ENCODE data around the gene FOXA1.
"Not testable (repeated sequence)": the region's sequence is repeated elsewhere in the genome, so short reads cannot be mapped to it uniquely, and the experiment has no call there.

The FOXA1 gene

DNA sequence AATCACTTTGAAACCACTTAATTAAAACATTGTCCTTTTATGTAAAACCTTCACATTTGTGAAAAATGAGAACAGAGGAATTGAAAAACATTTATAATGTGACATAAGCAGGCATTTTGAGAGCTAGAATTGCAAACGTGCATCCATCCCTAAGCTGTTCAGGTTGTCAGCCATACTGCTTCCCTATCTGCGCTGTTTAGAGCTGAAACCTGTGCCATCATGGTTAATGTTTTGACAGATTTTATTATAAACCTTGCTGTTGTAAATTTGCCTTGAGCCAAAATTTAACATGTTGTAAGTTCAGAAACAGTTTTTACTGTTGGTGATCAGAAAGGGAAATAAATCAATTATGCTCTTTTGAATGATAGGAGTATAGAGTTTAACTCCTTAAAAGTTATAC lies 31.9 kb downstream of the FOXA1 start:
- Histone ChIP-seq H3K27me3 (ENCODE audit: control insufficient read depth, insufficient read depth, low read length) (no peaks in the 10 kb centered on the region), H3K4me3 (ENCODE audit: low read length) (no peak overlapping the region), H3K36me3 (ENCODE audit: control insufficient read depth, low read depth, low read length) (no peaks in the 10 kb centered on the region), H3K9me3 (ENCODE audit: control insufficient read depth, low read depth, low read length) (no peaks in the 10 kb centered on the region), H3K27ac (ENCODE audit: low read length) (no peak overlapping the region), H3K4me1 (ENCODE audit: control insufficient read depth, low read depth, low read length) (peaks cover 11% of the 10 kb centered on the region), H3K9ac (ENCODE audit: low read length) (no peak overlapping the region)

DNA sequence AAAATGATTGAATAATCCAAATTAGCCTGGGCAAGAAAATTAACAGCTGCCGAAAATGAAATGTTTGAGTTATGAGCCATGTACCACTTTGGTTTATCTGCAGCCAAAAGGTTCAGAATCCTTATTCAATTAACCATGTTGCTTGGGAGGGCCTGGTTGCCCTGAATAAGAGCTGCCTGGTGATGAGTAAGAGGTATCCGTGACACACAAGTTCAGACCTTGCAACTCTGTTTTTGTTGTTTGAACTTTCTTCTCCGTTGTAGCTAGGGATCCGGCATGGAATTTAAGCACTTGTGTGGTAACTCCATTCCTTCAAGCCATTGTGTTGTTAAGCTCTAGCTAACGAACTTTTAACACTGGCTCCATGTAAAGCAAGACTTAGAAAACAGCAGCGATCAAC lies 35.7 kb downstream of the FOXA1 start:
- H3K9ac ChIP-seq (ENCODE audit: low read length), result no peak overlapping the region
- H3K4me3 ChIP-seq (ENCODE audit: low read length), result no peak overlapping the region
- H3K4me1 ChIP-seq (ENCODE audit: control insufficient read depth, low read depth, low read length), result no peaks in the 10 kb centered on the region
- H3K9me3 ChIP-seq (ENCODE audit: control insufficient read depth, low read depth, low read length), result no peaks in the 10 kb centered on the region
- H3K27ac ChIP-seq (ENCODE audit: low read length), result no peak overlapping the region
- no peaks in the 10 kb centered on the region for H3K27me3 ChIP-seq (ENCODE audit: control insufficient read depth, insufficient read depth, low read length)
- no peaks in the 10 kb centered on the region for H3K36me3 ChIP-seq (ENCODE audit: control insufficient read depth, low read depth, low read length)

DNA sequence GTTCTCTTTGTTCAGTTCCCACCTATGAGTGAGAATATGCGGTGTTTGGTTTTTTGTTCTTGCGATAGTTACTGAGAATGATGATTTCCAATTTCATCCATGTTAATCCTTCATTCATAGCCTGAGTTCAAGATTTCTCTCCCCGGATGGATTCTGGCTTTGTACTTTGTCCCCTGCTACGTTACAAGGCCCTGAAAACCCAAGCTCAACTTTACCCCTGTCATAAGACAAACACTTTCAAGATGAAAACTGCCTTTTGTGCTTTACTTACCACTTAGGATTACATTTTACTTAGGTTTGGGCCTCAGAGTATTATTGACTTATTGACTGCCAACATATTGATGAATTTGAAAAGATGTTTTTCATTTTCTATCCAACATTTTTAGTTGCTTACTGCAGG lies 36.3 kb downstream of the FOXA1 start:
- no peaks in the 10 kb centered on the region for H3K9me3 ChIP-seq (ENCODE audit: control insufficient read depth, low read depth, low read length)
- no peaks in the 10 kb centered on the region for H3K4me1 ChIP-seq (ENCODE audit: control insufficient read depth, low read depth, low read length)
- H3K27ac ChIP-seq (ENCODE audit: low read length), result no peak overlapping the region
- no peak overlapping the region for H3K9ac ChIP-seq (ENCODE audit: low read length)
- H3K27me3 ChIP-seq (ENCODE audit: control insufficient read depth, insufficient read depth, low read length), result no peaks in the 10 kb centered on the region
- no peaks in the 10 kb centered on the region for H3K36me3 ChIP-seq (ENCODE audit: control insufficient read depth, low read depth, low read length)
- no peak overlapping the region for H3K4me3 ChIP-seq (ENCODE audit: low read length)

DNA sequence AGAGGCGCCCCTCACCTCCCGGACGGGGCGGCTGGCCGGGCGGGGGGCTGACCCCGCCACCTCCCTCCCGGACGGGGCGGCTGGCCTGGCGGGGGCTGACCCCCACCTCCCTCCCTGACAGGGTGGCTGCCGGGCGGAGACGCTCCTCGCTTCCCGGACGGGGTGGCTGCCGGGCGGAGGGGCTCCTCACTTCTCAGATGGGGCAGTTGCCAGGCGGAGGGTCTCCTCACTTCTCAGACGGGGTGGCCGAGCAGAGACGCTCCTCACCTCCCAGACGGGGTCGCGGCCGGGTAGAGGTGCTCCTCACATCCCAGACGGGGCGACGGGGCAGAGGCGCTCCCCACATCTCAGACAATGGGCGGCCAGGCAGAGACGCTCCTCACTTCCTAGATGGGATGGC lies 39.5 kb downstream of the FOXA1 start:
- H3K36me3 ChIP-seq (ENCODE audit: control insufficient read depth, low read depth, low read length); H3K27me3 ChIP-seq (ENCODE audit: control insufficient read depth, insufficient read depth, low read length); H3K9ac ChIP-seq (ENCODE audit: low read length); H3K4me1 ChIP-seq (ENCODE audit: control insufficient read depth, low read depth, low read length); H3K9me3 ChIP-seq (ENCODE audit: control insufficient read depth, low read depth, low read length); H3K4me3 ChIP-seq (ENCODE audit: low read length); H3K27ac ChIP-seq (ENCODE audit: low read length): not testable (repeated sequence)

DNA sequence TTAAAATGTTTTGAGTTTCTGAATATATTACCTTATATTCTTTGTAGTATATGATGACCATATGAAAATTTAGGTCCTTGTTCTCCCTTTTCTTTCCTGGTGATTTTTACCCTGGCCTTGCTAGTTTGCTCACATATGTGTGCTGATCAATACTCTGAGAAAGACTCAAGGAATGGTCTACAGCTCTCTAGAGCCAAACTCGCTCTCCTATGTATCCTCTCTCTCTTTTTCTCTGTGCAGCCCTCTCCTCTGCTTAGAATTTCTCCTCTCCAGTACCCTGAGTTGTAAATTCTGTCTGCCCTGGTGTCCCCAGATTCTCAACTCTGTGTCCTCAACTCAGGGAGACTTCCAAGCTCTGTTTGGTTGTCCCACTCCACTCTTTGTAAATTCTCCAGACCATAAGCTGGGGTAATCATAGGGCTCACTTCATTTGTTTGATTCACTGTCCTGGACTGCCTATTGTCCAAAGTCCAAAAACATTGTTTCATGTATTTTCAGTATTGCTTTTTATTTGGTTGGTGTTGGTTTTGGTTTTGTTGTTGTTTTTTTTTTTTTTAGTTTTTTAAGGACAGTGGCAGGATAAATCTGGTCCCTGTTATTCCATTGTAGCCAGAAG lies 41.0 kb downstream of the FOXA1 start:
- Histone ChIP-seq H3K27ac (ENCODE audit: low read length) (no peak overlapping the region), H3K9ac (ENCODE audit: low read length) (no peak overlapping the region), H3K36me3 (ENCODE audit: control insufficient read depth, low read depth, low read length) (no peaks in the 10 kb centered on the region), H3K9me3 (ENCODE audit: control insufficient read depth, low read depth, low read length) (no peaks in the 10 kb centered on the region), H3K4me3 (ENCODE audit: low read length) (no peak overlapping the region), H3K27me3 (ENCODE audit: control insufficient read depth, insufficient read depth, low read length) (no peaks in the 10 kb centered on the region), H3K4me1 (ENCODE audit: control insufficient read depth, low read depth, low read length) (no peaks in the 10 kb centered on the region)

DNA sequence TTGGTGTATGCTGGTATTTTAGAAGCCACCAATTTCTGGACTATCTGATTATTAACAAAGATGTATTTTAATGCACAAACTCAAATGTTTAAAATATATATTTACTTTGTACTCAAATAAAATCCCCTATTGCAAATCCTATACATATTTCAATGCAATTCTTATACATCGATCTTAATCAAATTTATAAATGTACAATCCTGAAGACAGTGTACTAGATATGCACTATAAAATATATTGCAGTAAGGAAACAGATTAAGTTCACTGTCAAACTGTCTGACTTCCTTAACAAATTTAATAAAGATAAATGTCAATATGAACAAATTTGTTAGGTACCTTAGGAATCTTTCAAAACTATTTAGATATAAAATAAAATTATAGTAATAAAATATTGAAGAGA lies 43.9 kb downstream of the FOXA1 start:
- Histone ChIP-seq H3K4me1 (ENCODE audit: control insufficient read depth, low read depth, low read length) (no peaks in the 10 kb centered on the region), H3K9ac (ENCODE audit: low read length) (no peak overlapping the region), H3K27ac (ENCODE audit: low read length) (no peak overlapping the region), H3K27me3 (ENCODE audit: control insufficient read depth, insufficient read depth, low read length) (no peaks in the 10 kb centered on the region), H3K4me3 (ENCODE audit: low read length) (no peak overlapping the region), H3K36me3 (ENCODE audit: control insufficient read depth, low read depth, low read length) (no peaks in the 10 kb centered on the region), H3K9me3 (ENCODE audit: control insufficient read depth, low read depth, low read length) (no peaks in the 10 kb centered on the region)

DNA sequence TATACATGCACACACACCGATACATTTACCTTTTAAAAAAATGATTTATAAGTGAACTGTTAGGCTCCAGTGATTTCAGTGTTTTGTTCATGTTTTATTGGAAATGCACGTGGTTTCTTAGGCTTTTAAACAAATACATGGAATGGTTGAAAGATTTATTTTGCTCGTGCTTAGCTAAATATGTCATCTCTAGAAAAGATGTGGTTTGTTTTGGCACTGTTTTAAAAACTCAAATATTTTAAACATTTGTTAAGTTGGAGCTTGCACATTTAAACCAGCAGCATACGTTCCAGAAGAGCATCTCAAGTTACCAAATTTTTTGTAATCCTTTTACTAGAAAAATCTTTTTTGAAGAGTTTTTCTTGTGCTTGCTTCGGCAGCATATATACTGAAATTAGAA lies 44.5 kb downstream of the FOXA1 start:
- no peak overlapping the region for H3K27ac ChIP-seq (ENCODE audit: low read length)

DNA sequence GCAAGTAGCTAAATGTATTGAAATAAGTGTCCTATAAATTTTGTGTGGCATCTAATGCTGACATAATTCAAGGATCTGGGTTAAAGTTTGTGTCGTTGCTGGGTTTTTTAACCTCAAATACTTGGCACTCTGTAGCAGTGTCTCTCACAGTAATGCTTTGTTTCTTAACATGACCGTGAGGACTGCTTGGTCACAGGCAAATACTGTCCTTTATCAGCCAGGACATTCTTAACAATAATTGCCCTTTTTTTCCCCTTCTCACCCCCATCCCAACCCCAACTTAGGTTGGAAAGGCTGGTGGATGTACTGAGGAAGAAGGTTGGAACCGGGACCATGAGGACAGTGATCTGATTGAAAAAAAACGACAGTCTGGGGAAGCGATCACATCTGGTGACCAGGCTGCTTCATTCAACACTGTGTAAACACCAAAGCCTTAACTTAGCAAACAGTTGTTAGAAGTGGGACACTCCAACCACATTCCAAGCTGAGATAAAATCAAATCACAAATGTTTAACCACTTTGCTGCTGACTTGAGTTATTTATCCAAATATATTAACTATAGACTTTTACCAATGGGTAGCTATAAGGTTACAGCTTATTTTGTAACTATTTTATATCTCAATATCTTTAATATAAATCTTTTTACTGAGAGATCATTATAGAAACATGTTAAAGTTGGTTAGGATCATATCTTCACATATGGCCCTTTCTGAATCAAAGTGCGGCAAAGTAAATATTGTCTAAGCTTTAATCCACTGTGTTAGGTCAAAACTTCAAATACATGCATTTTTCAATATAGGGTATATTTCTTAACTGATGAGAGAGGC lies 48.2 kb downstream of the FOXA1 start:
- H3K4me1 ChIP-seq (ENCODE audit: control insufficient read depth, low read depth, low read length), result no peaks in the 10 kb centered on the region
- no peaks in the 10 kb centered on the region for H3K36me3 ChIP-seq (ENCODE audit: control insufficient read depth, low read depth, low read length)
- no peaks in the 10 kb centered on the region for H3K9me3 ChIP-seq (ENCODE audit: control insufficient read depth, low read depth, low read length)
- no peak overlapping the region for H3K27ac ChIP-seq (ENCODE audit: low read length)
- no peak overlapping the region for H3K9ac ChIP-seq (ENCODE audit: low read length)
- H3K27me3 ChIP-seq (ENCODE audit: control insufficient read depth, insufficient read depth, low read length), result no peaks in the 10 kb centered on the region
- no peak overlapping the region for H3K4me3 ChIP-seq (ENCODE audit: low read length)

More for the DNA sequence above, 44.5 kb downstream of the FOXA1 start:
- Histone ChIP-seq H3K9ac (ENCODE audit: low read length) (no peak overlapping the region), H3K27me3 (ENCODE audit: control insufficient read depth, insufficient read depth, low read length) (no peaks in the 10 kb centered on the region), H3K36me3 (ENCODE audit: control insufficient read depth, low read depth, low read length) (no peaks in the 10 kb centered on the region), H3K9me3 (ENCODE audit: control insufficient read depth, low read depth, low read length) (no peaks in the 10 kb centered on the region), H3K4me1 (ENCODE audit: control insufficient read depth, low read depth, low read length) (no peaks in the 10 kb centered on the region), H3K4me3 (ENCODE audit: low read length) (no peak overlapping the region)

DNA sequence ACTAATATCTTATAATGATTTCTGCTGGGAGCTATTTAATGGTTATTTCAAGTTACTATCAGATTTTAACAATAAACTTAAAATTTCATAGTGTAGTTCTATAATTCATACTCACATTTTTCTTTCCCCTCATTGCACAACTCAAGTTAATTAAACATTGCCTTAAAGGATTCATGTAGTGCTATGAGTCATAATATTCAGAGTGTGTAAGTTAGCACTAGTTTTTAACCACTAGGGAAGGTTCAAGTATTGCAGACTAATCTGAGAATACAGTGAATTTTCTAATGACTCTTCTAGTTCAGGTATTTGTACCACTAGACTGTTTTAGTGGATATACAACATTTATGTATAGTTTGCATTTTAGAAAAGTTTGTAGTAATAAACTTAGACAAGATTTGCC lies 49.9 kb downstream of the FOXA1 start:
- H3K4me1 ChIP-seq (ENCODE audit: control insufficient read depth, low read depth, low read length), result no peaks in the 10 kb centered on the region
- no peaks in the 10 kb centered on the region for H3K27me3 ChIP-seq (ENCODE audit: control insufficient read depth, insufficient read depth, low read length)
- no peaks in the 10 kb centered on the region for H3K9me3 ChIP-seq (ENCODE audit: control insufficient read depth, low read depth, low read length)
- H3K4me3 ChIP-seq (ENCODE audit: low read length), result no peak overlapping the region
- no peaks in the 10 kb centered on the region for H3K36me3 ChIP-seq (ENCODE audit: control insufficient read depth, low read depth, low read length)
- H3K9ac ChIP-seq (ENCODE audit: low read length), result no peak overlapping the region
- no peak overlapping the region for H3K27ac ChIP-seq (ENCODE audit: low read length)

DNA sequence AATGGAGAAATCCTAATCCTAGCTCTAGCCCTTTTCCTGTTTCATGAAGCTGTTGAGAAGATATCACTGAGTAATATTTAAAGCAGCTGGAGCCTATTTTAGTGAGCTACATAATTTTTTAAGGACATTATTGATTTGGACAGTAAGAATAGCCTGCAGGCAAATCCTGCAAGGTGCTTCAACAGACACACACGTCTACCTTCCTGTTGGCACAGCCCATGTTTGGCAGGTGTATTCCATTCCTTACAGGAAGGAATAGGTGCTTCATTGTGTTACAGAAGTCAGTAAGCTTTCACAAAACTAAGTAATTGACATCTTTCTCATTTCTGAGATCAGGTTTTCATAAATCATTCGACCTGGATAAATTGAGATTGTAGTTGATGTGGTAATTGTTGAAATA lies 50.6 kb downstream of the FOXA1 start:
- Histone ChIP-seq H3K4me3 (ENCODE audit: low read length) (no peak overlapping the region), H3K27me3 (ENCODE audit: control insufficient read depth, insufficient read depth, low read length) (no peaks in the 10 kb centered on the region), H3K4me1 (ENCODE audit: control insufficient read depth, low read depth, low read length) (no peaks in the 10 kb centered on the region), H3K36me3 (ENCODE audit: control insufficient read depth, low read depth, low read length) (no peaks in the 10 kb centered on the region), H3K9me3 (ENCODE audit: control insufficient read depth, low read depth, low read length) (no peaks in the 10 kb centered on the region), H3K27ac (ENCODE audit: low read length) (no peak overlapping the region), H3K9ac (ENCODE audit: low read length) (no peak overlapping the region)

DNA sequence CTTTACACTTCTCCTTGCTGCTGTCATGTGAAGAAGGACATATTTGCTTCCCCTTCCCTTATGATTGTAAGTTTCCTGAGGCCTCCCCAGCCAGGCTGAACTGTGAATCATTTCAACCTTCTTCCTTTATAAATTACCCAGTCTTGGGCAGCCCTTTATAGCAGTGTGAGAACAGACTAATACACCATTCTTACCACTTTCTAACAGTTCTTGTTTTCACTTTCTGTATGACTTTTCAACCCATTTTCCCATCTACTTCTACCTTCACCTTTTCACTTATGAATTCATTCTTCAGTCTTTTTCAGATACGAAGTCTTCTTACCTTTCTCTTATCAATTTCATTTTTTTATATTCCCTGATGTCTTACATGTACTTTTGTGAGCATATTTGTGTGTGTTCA lies 55.1 kb downstream of the FOXA1 start:
- no peak overlapping the region for H3K27ac ChIP-seq (ENCODE audit: low read length)
- no peaks in the 10 kb centered on the region for H3K36me3 ChIP-seq (ENCODE audit: control insufficient read depth, low read depth, low read length)
- no peak overlapping the region for H3K9ac ChIP-seq (ENCODE audit: low read length)
- no peak overlapping the region for H3K4me3 ChIP-seq (ENCODE audit: low read length)
- H3K27me3 ChIP-seq (ENCODE audit: control insufficient read depth, insufficient read depth, low read length), result no peaks in the 10 kb centered on the region
- no peaks in the 10 kb centered on the region for H3K4me1 ChIP-seq (ENCODE audit: control insufficient read depth, low read depth, low read length)
- H3K9me3 ChIP-seq (ENCODE audit: control insufficient read depth, low read depth, low read length), result no peaks in the 10 kb centered on the region
